GM21367 (cell line): ENCODE results near the gene CFAP126.
"Not testable (repeated sequence)": the region's sequence is repeated elsewhere in the genome, so short reads cannot be mapped to it uniquely, and the experiment has no call there.

Experiments
- ATAC-seq: cut with Tn5 transposase; IDR thresholded peaks from one replicate; pipeline ENCODE4 v1.9.1; 2021; ENCODE audit not compliant: unreplicated experiment

The CFAP126 gene, protein sequence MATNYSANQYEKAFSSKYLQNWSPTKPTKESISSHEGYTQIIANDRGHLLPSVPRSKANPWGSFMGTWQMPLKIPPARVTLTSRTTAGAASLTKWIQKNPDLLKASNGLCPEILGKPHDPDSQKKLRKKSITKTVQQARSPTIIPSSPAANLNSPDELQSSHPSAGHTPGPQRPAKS

DNA sequence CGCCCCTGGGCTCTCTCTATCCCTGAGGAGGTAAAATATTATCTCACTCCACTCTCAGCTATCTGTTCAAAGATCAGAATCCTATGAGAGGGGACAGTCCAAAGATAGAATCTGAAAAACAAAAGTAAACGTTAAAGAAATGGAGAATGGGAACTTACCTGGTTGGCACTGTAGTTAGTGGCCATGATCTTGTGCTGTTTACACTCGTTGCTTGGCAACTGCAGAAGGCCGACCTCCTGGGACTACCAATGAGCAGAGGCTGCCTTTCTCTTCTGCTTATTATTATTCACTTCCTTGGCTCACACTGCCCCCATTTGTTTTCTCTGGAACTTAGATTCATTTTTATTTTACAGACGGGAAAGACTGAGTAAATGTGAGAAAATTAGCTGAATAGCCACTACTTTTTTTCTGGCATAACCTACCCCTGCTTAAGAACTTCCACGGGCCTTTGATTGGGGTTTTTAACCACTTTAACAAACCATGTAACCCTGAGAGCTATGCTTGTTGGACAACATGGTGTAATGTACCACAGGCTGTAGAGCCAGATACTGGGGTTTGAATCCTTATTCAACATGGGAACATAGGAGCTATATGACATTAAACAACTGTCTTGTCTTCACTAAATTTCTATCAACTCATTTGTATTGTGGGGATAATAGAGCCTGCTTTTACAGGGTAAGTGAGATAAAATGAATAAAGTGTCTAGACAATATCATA is at the start of gene CFAP126:
CFAP126 (minus strand) TSS at position 193 of the 717 bp plus-strand sequence; CDS start at position 185, 8 bp downstream.
- peak; percentile 94 for ATAC-seq

DNA sequence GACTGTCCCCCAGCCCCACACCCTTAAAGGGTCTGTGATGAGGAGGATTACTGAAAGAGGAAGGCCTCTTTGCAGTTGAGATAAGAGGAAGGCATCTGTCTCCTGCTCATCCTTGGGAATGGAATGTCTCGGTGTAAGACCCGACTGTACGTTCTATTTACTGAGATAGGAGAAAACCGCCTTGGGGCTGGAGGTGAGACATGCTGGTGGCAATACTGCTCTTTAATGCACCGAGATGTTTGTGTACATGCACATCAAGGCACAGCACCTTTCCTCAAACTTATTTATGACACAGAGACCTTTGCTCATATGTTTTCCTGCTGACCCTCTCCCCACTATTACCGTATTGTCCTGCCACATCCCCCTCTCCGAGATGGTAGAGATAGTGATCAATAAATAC is 45.4 kb upstream of the CFAP126 start:
- ATAC-seq, result not testable (repeated sequence)

GRCh38 chr1:161410636-161410970 is 42.9 kb upstream of the CFAP126 start:
- not testable (repeated sequence) for ATAC-seq

- ATAC-seq, result not testable (repeated sequence)
These were observed 42.4 kb upstream of the CFAP126 start for GRCh38 chr1:161409848-161410635.

DNA sequence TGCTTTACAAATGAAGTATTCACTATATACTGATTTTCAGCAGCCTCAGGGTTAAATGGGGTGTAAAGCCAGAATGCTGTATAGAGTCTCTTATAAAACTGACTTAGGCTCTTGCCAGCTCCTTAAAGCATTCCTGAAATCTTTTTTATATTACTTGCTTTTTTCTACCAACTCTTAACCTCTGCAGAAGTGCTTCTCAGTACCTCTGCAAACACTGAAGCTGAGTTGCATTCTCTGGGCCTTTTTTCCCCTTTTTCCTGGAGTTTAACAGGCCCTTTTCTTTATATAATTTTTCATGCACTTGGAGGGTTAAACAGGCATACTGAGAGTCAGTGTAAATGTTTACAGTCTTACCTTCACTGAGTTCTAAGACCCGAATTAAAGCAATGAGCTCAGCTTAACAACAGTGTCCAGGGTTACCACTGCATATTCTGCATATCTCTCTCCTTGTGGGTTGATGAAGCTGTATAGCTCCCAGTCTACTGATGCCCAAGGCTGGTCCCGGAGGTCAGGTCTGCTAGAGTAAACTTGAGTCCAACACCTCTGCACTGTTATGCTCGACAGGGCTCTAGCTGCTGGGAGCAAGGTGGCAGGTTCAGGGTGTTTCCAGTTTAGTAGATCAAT is 40.9 kb upstream of the CFAP126 start:
- no peak for ATAC-seq

DNA sequence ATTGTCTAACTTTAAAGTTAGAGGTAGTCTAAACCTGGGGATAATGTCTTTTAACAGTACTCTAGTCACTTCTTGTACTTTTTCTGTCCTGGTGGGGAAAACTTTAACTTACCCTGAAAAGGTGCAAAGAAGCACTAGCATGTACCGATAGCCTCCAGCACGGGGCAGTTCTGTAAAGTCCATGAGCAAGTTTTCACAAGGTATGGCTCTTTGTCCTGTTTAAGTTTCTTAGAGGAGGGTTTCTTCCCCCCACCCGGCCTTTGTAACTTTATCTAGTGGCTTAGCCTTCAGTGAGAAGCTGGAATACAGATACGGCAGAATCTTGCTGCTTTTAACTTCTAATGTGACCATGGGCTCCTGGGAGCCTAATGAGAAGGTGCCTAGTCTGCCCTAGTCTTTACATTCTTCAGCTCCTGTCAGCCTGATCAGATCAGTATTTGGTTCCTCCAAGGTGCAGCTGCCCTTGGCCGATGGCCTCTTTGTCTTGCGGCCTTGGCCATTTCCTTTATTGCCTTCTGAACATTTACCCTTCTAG is 39.8 kb upstream of the CFAP126 start:
- ATAC-seq, result no peak

DNA sequence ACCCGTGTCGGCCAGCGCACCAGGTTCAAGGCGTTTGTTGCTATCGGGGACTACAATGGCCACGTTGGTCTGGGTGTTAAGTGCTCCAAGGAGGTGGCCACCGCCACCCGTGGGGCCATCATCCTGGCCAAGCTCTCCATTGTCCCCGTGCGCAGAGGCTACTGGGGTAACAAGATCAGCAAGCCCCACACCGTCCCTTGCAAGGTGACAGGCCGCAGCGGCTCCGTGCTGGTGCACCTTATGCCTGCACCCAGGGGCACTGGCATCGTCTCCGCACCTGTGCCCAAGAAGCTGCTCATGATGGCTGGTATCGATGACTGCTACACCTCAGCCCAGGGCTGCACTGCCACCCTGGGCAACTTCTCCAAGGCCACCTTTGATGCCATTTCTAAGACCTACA is 38.9 kb upstream of the CFAP126 start:
- ATAC-seq, result not testable (repeated sequence)

GRCh38 chr1:161404051-161404597 is 36.4 kb upstream of the CFAP126 start:
- no peak for ATAC-seq

- ATAC-seq, result no peak
These were observed 34.8 kb upstream of the CFAP126 start for GRCh38 chr1:161402446-161402845.

DNA sequence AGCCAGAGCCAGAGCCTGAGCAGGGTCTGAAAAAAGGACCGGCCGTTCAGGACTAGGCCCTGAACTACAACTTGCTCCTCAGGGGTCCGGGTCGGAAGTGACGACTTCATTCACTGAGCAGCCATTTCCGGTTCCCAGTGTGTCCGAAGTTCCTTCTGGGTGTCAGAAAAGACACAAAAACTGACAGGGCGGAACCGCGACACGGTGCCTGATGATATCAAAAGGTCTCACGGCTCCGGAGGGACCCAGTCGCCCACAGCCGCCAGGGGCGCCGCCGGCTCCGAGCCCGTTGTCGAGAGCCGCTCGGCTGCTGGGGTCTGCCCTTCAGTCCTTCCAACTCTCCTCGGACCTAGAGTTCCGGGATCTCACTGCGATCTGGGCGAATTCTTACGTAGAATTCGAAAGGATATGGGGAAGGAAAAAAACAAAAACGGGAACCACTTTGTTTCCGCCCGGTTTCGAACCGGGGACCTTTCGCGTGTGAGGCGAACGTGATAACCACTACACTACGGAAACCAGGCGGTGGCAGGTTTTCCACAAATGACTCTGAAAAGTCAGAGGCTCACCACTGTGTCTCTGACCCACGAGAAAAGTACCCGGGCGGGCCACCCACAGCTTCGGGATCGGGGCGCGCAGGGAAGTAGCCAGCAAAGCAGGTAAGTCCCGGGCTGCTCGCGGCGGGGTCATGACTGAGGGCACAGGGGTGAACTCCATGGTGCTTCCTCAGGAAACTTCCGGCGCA is 31.8 kb upstream of the CFAP126 start:
- peak; percentile 58 for ATAC-seq

DNA sequence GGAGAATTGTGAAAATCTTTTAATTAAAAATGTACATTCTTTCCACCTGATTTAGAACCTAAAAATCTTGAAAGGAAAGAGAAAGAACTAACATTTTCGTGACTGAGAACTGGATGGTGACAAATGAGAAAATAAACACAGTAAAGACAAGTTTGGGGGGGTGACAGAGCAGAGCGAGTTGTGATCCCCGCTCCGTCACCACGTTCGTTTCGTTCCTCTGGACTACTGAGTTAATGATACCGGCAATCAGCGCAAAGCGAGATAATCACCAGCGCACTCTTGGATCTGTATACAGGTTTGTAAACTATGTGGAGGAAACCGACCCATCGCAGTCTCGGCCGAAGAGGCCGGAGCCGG is 31.2 kb upstream of the CFAP126 start:
- ATAC-seq, result no peak

DNA sequence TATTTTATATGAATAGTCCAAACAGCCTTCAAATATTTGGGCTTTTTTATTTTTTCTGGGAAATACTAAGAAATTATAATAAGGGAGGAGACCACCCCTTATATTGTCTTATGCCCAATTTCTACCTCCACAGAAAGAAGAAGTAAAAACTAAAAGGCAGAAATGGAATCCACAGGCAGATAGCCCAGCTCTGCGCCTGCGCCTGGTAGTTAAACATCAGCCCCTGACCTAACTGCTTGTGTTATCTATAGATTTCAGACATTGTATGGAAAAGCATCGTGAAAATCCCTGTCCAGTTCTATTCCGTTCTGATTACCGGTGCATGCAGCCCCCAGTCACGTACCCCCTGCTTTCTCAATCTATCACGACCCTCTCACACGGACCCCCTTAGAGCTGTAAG is 29.4 kb upstream of the CFAP126 start:
- not testable (repeated sequence) for ATAC-seq

GRCh38 chr1:161393151-161393550 is 25.5 kb upstream of the CFAP126 start:
- no peak for ATAC-seq

- no peak for ATAC-seq
These were observed 23.9 kb upstream of the CFAP126 start for GRCh38 chr1:161391611-161392010.

DNA sequence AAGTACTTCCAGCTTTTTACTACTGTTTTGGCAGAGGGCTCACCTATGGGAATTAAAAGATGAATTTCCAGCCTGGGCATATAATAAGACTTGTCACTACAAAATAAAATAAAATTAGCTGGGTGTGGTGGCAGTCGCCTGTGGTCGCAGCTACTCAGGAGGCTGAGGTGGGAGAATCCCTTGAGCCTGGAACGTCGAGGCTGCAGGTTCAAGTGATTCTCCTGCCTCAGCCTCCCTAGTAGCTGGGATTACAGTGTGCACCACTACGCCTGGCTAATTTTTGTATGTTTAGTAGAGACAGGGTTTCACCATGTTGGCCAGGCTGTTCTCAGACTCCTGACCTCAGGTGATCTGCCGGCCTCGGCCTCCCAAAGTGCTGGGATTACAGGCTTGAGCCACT is 23.5 kb upstream of the CFAP126 start:
- ATAC-seq, result not testable (repeated sequence)

DNA sequence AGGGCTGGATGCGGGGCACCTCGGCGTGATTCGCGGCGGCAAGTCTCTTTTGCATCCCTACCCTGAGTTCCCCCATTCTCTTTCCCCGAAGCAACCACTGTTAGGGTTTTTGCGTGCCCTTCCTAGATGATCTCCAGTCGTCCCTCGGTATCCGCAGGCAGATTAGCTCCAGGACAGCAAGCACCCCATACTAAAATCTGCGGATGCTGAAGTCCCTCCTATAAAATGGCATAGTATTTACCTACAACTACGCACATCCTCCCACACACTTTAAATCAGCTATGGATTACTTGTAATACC is 22.8 kb upstream of the CFAP126 start:
- no peak for ATAC-seq

GRCh38 chr1:161389691-161390558 is 22.2 kb upstream of the CFAP126 start:
- peak; percentile 59 for ATAC-seq

- not testable (repeated sequence) for ATAC-seq
These were observed 21.5 kb upstream of the CFAP126 start for GRCh38 chr1:161389158-161389557.

- ATAC-seq, result no peak
These were observed 21.0 kb upstream of the CFAP126 start for GRCh38 chr1:161388639-161389038.
